Spleen (tissue), 11 donors: Measurements from ENCODE around the gene MOGAT1. TPM values are rescaled to one million over a fixed set of nuclear protein-coding genes. Genes with fewer than 3 reads are reported as not detected.

Experiments used
- DNase-seq: peaks from one replicate; pipeline ENCODE4 v3.0.0-alpha.2; 2020
- H3K27ac ChIP-seq, 8 donors: fragments of 200-600 bp; sonication (generic) in 7 of 8; 1 replicate in 4 of 8; 2 replicates in 4 of 8; pipeline versions ENCODE4 v1.5.0 to v1.8.0; 2016 to 2021; ENCODE audit warnings: inconsistent platforms in 4 of 8, mild to moderate bottlenecking in 4 of 8, moderate library complexity in 1 of 8
- H3K27me3 ChIP-seq, 7 donors: fragments of 200-600 bp; sonication (generic) in 6 of 7; replicated peaks in 1 of 7; 1 replicate in 4 of 7; 2 replicates in 3 of 7; pipeline versions ENCODE4 v1.5.0 to v1.8.0; 2016 to 2021; ENCODE audit warnings: inconsistent platforms in 3 of 7, mild to moderate bottlenecking in 1 of 7
- H3K36me3 ChIP-seq, 6 donors: fragments of 200-600 bp; sonication (generic) in 5 of 6; 1 replicate in 4 of 6; 2 replicates in 2 of 6; pipeline versions ENCODE4 v1.5.0 to v1.8.0; 2016 to 2021; ENCODE audit warnings: inconsistent platforms in 2 of 6
- H3K4me1 ChIP-seq, 6 donors: fragments of 200-600 bp; sonication (generic) in 5 of 6; 1 replicate in 3 of 6; 2 replicates in 3 of 6; pipeline versions ENCODE4 v1.5.0 to v1.8.0; 2016 to 2021; ENCODE audit warnings: inconsistent platforms in 3 of 6
- H3K4me3 ChIP-seq, 8 donors: fragments of 200-600 bp; sonication (generic) in 7 of 8; 1 replicate in 4 of 8; 2 replicates in 4 of 8; pipeline versions ENCODE4 v1.5.0 to v1.8.0; 2016 to 2021; ENCODE audit warnings: inconsistent platforms in 4 of 8, mild to moderate bottlenecking in 4 of 8, moderate library complexity in 2 of 8
- H3K9me3 ChIP-seq, 8 donors: fragments of 200-600 bp; sonication (generic) in 7 of 8; 1 replicate in 4 of 8; 2 replicates in 4 of 8; pipeline versions ENCODE4 v1.5.0 to v1.8.0; 2016 to 2021; ENCODE audit warnings: inconsistent platforms in 4 of 8
- CTCF ChIP-seq, 11 experiments: fragments of 200-600 bp in 7 of 11; fragments of 450-650 bp in 4 of 11; sonication (generic) in 4 of 11; IDR thresholded peaks in 8 of 11; conservative IDR thresholded peaks in 3 of 11; 1 replicate in 7 of 11; 2 replicates in 4 of 11; pipeline versions ENCODE4 v1.4.0 to v1.8.0; 2016 to 2021; ENCODE audit warnings: antibody characterized with exemption in 11 of 11, inconsistent platforms in 4 of 11, mild to moderate bottlenecking in 1 of 11
- POLR2A ChIP-seq, 3 donors: fragments of 450-650 bp; IDR thresholded peaks; one replicate each; pipeline ENCODE4 v1.5.1; 2017; ENCODE audit warnings: antibody characterized with exemption in 3 of 3, mild to moderate bottlenecking in 1 of 3
- POLR2AphosphoS5 ChIP-seq, 3 donors: sonication (generic); formaldehyde crosslinking; IDR thresholded peaks; one replicate each; pipeline ENCODE4 v1.5.1; 2017; ENCODE audit warnings: antibody characterized with exemption in 3 of 3
- WGBS, 5 donors: extraction: QIAGEN DNeasy Blood & Tissue Kit in 3 of 5; methylation state at CpG; one replicate each; pipeline versions ENCODE4 v1.1.5 to v1.1.7; 2013 to 2018; 5-methylcytosine and 5-hydroxymethylcytosine counted together
- intact Hi-C: fragments of 100-400 bp; cut with DNase I; formaldehyde crosslinking; loops from one replicate; pipeline ENCODE4 v1.15.0; 2023; ENCODE audit warnings: low total_unique reads
- polyA plus RNA-seq, 3 donors: library from polyadenylated mRNA; stranded (reverse); fragments of 200-250 nt; gene quantifications; one replicate each; pipeline ENCODE4 v1.2.1, GENCODE V29; 2013
- total RNA-seq, 7 donors: library from RNA; depleted of rRNA in 3 of 7; stranded (reverse); fragments of >200 nt in 3 of 7; fragmentation: NEBNext Ultra II Directional in 4 of 7; extraction: Animal tissue kit (Norgen Biotek cat#: 25700) in 4 of 7; gene quantifications; one replicate each; pipeline versions ENCODE4 v1.1.0 to v1.2.1, GENCODE V29; 2016 to 2021
- donor health status: healthy with polysubstance abuse.
- donor health status: DM: no; HTN: no; CAD: no; lungs with moderate emphysema.
- donor health status: DM: no; HTN: no; CAD: no.
- donor health status: Bipolar disorder and iron deficiency.
- donor health status: healthy.
- donor health status: DM: no; HTN: no; CAD: no.
- donor health status: DM: yes; HTN: yes; CAD: no.

The MOGAT1 gene
- total and polyA plus RNA-seq, 10 donors = 0.06 TPM; not detected in 9

GRCh38 chr2:222643134-222643533, 28.3 kb upstream of the MOGAT1 start:
- Histone ChIP-seq H3K27ac (no peak overlapping the region), H3K27me3 (no peaks in the 10 kb centered on the region), H3K4me1 (no peaks in the 10 kb centered on the region), H3K36me3 (peaks cover 0 to 99% (median 54%) of the 10 kb centered on the region in 6 donors), H3K4me3 (no peak overlapping the region), H3K9me3 (no peaks in the 10 kb centered on the region)
- DNase-seq = no peak
- TF ChIP-seq POLR2AphosphoS5 (IDR thresholded peaks at IDR 0.05) (no peak), POLR2A (IDR thresholded peaks at IDR 0.05) (no peak), CTCF (IDR thresholded peaks at IDR 0.05 in 8 of 11, conservative IDR thresholded peaks at IDR 0.05 in 3 of 11) (no peak)
- WGBS, 5 donors = 89 to 98% (median 95%) methylated on average over 1 of the region's 1 CpG
- intact Hi-C loops = no loop called here

GRCh38 chr2:222646008-222646407, 25.4 kb upstream of the MOGAT1 start:
- no peak for DNase-seq
- Histone ChIP-seq H3K27me3 (no peaks in the 10 kb centered on the region), H3K4me3 (no peak overlapping the region), H3K4me1 (peaks cover 0 to 15% (median 0%) of the 10 kb centered on the region in 6 donors), H3K27ac (no peak overlapping the region), H3K36me3 (peaks cover 0 to 80% (median 38%) of the 10 kb centered on the region in 6 donors), H3K9me3 (no peaks in the 10 kb centered on the region)
- WGBS, 5 donors = 92 to 96% (median 93%) methylated on average over 3 of the region's 3 CpGs
- intact Hi-C loops = no loop called here
- TF ChIP-seq POLR2AphosphoS5 (IDR thresholded peaks at IDR 0.05) (no peak), POLR2A (IDR thresholded peaks at IDR 0.05) (no peak), CTCF (IDR thresholded peaks at IDR 0.05 in 8 of 11, conservative IDR thresholded peaks at IDR 0.05 in 3 of 11) (no peak)

DNA sequence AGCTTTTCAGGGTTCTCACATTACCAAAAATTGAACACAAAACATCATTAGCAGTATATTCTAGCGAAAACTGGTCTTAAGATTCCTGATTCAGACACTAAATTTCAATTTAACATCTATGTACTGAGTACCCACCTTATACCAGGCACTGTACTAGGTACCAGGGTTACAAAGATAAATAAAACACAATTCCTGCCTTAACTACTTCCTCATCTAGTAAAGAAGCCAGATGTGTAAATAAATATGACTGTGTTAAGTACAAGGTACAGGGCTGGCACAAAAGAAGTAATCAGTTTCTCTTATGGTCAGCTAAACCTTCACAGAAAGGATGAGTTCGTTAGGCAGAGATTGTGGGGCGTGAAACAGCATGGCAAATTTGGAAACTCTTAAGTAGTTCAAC, 21.7 kb upstream of the MOGAT1 start:
- TF ChIP-seq POLR2A (IDR thresholded peaks at IDR 0.05) = no peak
- H3K9me3 ChIP-seq = no peaks in the 10 kb centered on the region
- peaks cover 0 to 42% (median 29%) of the 10 kb centered on the region in 6 donors for H3K36me3 ChIP-seq
- peaks cover 5 to 50% (median 21%) of the 10 kb centered on the region in 6 donors for H3K4me1 ChIP-seq
- no peak for DNase-seq
- no peaks in the 10 kb centered on the region for H3K27me3 ChIP-seq
- H3K4me3 ChIP-seq = no peak overlapping the region
- 91 to 98% (median 93%) methylated on average over 3 of the region's 3 CpGs for WGBS, 5 donors
- H3K27ac ChIP-seq = no peak overlapping the region
- intact Hi-C loops = no loop called here

DNA sequence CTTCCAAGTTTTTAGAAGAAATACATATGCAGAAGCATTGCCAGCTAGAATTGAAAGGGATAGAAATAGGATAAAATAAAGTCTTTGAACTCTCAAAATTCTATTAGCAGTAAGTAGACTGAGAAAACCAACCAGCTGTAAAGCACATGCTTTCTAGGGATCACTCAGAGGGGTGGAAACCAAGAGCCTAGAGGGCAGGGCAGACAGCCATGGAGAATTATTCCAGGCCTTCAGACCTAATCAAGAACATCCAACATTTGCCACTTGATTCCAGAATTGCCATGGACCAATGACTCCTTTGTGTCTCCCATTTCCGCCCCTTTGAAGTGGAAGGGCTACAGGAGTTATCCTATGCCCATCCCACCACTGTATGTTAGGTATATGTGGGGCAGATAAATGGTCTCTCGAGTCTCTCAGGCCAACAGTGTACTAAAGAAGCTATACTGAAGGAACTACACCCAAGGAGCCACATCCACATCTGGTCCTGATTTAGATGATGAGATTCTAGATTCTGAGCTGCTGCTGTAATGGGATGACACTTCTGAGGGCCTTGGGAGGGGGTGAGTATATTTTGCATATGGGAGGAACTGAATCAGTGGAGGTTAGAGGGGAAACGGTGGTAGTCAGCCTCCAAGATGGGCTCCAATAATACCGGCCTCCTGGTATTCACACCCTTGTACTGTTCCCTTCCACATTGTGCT, 19.6 kb upstream of the MOGAT1 start:
- intact Hi-C loops = no loop called here
- H3K27me3 ChIP-seq = no peaks in the 10 kb centered on the region
- H3K9me3 ChIP-seq = no peaks in the 10 kb centered on the region
- no peak for TF ChIP-seq POLR2AphosphoS5 (IDR thresholded peaks at IDR 0.05)
- TF ChIP-seq POLR2A (IDR thresholded peaks at IDR 0.05) = no peak
- no peak for TF ChIP-seq CTCF (IDR thresholded peaks at IDR 0.05 in 8 of 11, conservative IDR thresholded peaks at IDR 0.05 in 3 of 11)
- H3K27ac ChIP-seq = no peak overlapping the region
- 85 to 92% (median 92%) methylated on average over 4 of the region's 4 CpGs for WGBS, 5 donors
- H3K36me3 ChIP-seq = peaks cover 0 to 23% (median 17%) of the 10 kb centered on the region in 6 donors
- peaks cover 9 to 66% (median 36%) of the 10 kb centered on the region in 6 donors for H3K4me1 ChIP-seq
- no peak overlapping the region for H3K4me3 ChIP-seq
- no peak for DNase-seq
